H9 (cell line): ENCODE results near the gene SDC3. TPM values are rescaled to one million over a fixed set of nuclear protein-coding genes. Genes with fewer than 3 reads are reported as not detected.

Experiments
- DNase-seq: peaks from one replicate; pipeline ENCODE4 v3.0.0-alpha.2; 2017
- H2AFZ ChIP-seq: one replicate; pipeline ENCODE4 v1.6.1; 2013; ENCODE audit warnings: mild to moderate bottlenecking, low read length, control low read depth, moderate library complexity
- H2AK5ac ChIP-seq: 2 replicates; pipeline ENCODE4 v1.6.1; 2013; ENCODE audit warnings: low read length, control low read depth, mixed read lengths; ENCODE audit not compliant: insufficient read length
- H2BK120ac ChIP-seq: one replicate; pipeline ENCODE4 v1.6.1; 2013; ENCODE audit warnings: low read depth, mild to moderate bottlenecking, low read length, control low read depth, inconsistent platforms; ENCODE audit not compliant: poor library complexity, severe bottlenecking
- H2BK12ac ChIP-seq: 2 replicates; pipeline ENCODE4 v1.6.1; 2013; ENCODE audit warnings: low read length, control low read depth, mixed read lengths, low read depth; ENCODE audit not compliant: insufficient read length
- H2BK15ac ChIP-seq: 2 replicates; pipeline ENCODE4 v1.6.1; 2013; ENCODE audit warnings: low read depth, low read length, control low read depth
- H2BK20ac ChIP-seq: one replicate; pipeline ENCODE4 v1.6.1; 2013; ENCODE audit warnings: low read depth, mild to moderate bottlenecking, low read length, control low read depth, inconsistent platforms; ENCODE audit not compliant: poor library complexity, severe bottlenecking
- H2BK5ac ChIP-seq: 2 replicates; pipeline ENCODE4 v1.6.1; 2013; ENCODE audit warnings: low read length, control low read depth, mixed read lengths; ENCODE audit not compliant: insufficient read length
- H3K14ac ChIP-seq: 2 replicates; pipeline ENCODE4 v1.6.1; 2013; ENCODE audit warnings: low read length, control low read depth; ENCODE audit not compliant: insufficient read depth
- H3K18ac ChIP-seq: 2 replicates; pipeline ENCODE4 v1.6.1; 2013; ENCODE audit warnings: low read depth, mild to moderate bottlenecking, mixed read lengths, low read length, control low read depth; ENCODE audit not compliant: insufficient read length
- H3K23ac ChIP-seq: 2 replicates; pipeline ENCODE4 v1.6.1; 2013; ENCODE audit warnings: low read length, control low read depth, mixed read lengths, low read depth; ENCODE audit not compliant: insufficient read length
- H3K23me2 ChIP-seq: 2 replicates; pipeline ENCODE4 v1.6.1; 2013; ENCODE audit warnings: low read depth, mild to moderate bottlenecking, mixed read lengths, low read length, control low read depth; ENCODE audit not compliant: insufficient read length, poor library complexity, severe bottlenecking
- H3K27ac ChIP-seq: 2 replicates; pipeline ENCODE4 v1.5.1; 2013; ENCODE audit warnings: low read length, control low read depth, mixed read lengths, low read depth; ENCODE audit not compliant: insufficient read length
- H3K27me3 ChIP-seq: 2 replicates; pipeline ENCODE4 v1.6.1; 2013; ENCODE audit warnings: low read length, control low read depth, inconsistent platforms; ENCODE audit not compliant: insufficient read depth
- H3K4ac ChIP-seq: 2 replicates; pipeline ENCODE4 v1.6.1; 2013; ENCODE audit warnings: low read depth, mild to moderate bottlenecking, control low read depth, inconsistent platforms, low read length, moderate library complexity
- H3K4me1 ChIP-seq: 2 replicates; pipeline ENCODE4 v1.6.1; 2013; ENCODE audit warnings: low read length, control low read depth, inconsistent platforms; ENCODE audit not compliant: insufficient read depth
- H3K4me2 ChIP-seq: 2 replicates; pipeline ENCODE4 v1.6.1; 2013; ENCODE audit warnings: low read length, control low read depth, mixed read lengths; ENCODE audit not compliant: insufficient read length, insufficient read depth
- H3K56ac ChIP-seq: 2 replicates; pipeline ENCODE4 v1.6.1; 2013; ENCODE audit warnings: low read depth, mild to moderate bottlenecking, mixed read lengths, low read length, control low read depth; ENCODE audit not compliant: insufficient read length
- H3K79me1 ChIP-seq: 2 replicates; pipeline ENCODE4 v1.6.1; 2013; ENCODE audit warnings: low read depth, mild to moderate bottlenecking, moderate library complexity, low read length, control low read depth, inconsistent platforms; ENCODE audit not compliant: insufficient read depth, poor library complexity, severe bottlenecking
- H3K79me2 ChIP-seq: 2 replicates; pipeline ENCODE4 v1.6.1; 2013; ENCODE audit warnings: low read length, control low read depth, inconsistent platforms; ENCODE audit not compliant: insufficient read depth
- H3K9ac ChIP-seq: 2 replicates; pipeline ENCODE4 v1.6.1; 2013; ENCODE audit warnings: low read length, control low read depth, mixed read lengths; ENCODE audit not compliant: insufficient read length; ENCODE audit errors: extremely low read depth
- H3K9me3 ChIP-seq: one replicate; pipeline ENCODE4 v1.6.1; 2013; ENCODE audit warnings: low read depth, low read length, inconsistent platforms; ENCODE audit not compliant: control insufficient read depth
- H3T11ph ChIP-seq: one replicate; pipeline ENCODE4 v1.6.1; 2013; ENCODE audit warnings: mild to moderate bottlenecking, low read length, control low read depth, inconsistent platforms
- H4K20me1 ChIP-seq: one replicate; pipeline ENCODE4 v1.6.1; 2013; ENCODE audit not compliant: control insufficient read depth, insufficient read length, insufficient read depth
- H4K5ac ChIP-seq: 2 replicates; pipeline ENCODE4 v1.6.1; 2013; ENCODE audit warnings: low read depth, mild to moderate bottlenecking, mixed read lengths, low read length, control low read depth; ENCODE audit not compliant: insufficient read length
- H4K8ac ChIP-seq: replicated peaks from 2 replicates; pipeline ENCODE4 v1.6.1; 2013; ENCODE audit warnings: low read length, control low read depth, mixed read lengths, low read depth; ENCODE audit not compliant: insufficient read length
- H4K91ac ChIP-seq: 2 replicates; pipeline ENCODE4 v1.6.1; 2013; ENCODE audit warnings: low read depth, mild to moderate bottlenecking, moderate library complexity, mixed read lengths, low read length, control low read depth; ENCODE audit not compliant: insufficient read length
- H3K27ac Mint-ChIP-seq, 3 experiments: 2 replicates in 2 of 3; 3 replicates in 1 of 3; pipeline ENCODE4 v1.8.0; 2020 to 2021; ENCODE audit warnings: mixed read lengths in 3 of 3, mild to moderate bottlenecking in 1 of 3, moderate library complexity in 1 of 3
- H3K27me3 Mint-ChIP-seq: 2 replicates; pipeline ENCODE4 v1.8.0; 2021; ENCODE audit warnings: low read depth, mild to moderate bottlenecking, moderate library complexity, mixed read lengths
- H3K36me3 Mint-ChIP-seq, 3 experiments: 2 replicates in 2 of 3; 3 replicates in 1 of 3; pipeline ENCODE4 v1.8.0; 2020 to 2021; ENCODE audit warnings: low read depth in 3 of 3, mixed read lengths in 3 of 3; ENCODE audit not compliant: insufficient read depth in 1 of 3
- H3K4me1 Mint-ChIP-seq, 2 experiments: 2 replicates each; pipeline ENCODE4 v1.8.0; 2020; ENCODE audit warnings: mixed read lengths in 2 of 2
- H3K4me3 Mint-ChIP-seq, 2 experiments: 2 replicates in 1 of 2; 3 replicates in 1 of 2; pipeline ENCODE4 v1.8.0; 2020 to 2021; ENCODE audit warnings: mild to moderate bottlenecking in 2 of 2, mixed read lengths in 2 of 2, moderate library complexity in 1 of 2
- H3K9me3 Mint-ChIP-seq, 2 experiments: 2 replicates in 1 of 2; 3 replicates in 1 of 2; pipeline ENCODE4 v1.8.0; 2020; ENCODE audit warnings: mild to moderate bottlenecking in 2 of 2, mixed read lengths in 2 of 2, moderate library complexity in 1 of 2
- WGBS: extraction: QIAGEN DNeasy Blood & Tissue Kit; methylation state at CpG from one replicate; pipeline ENCODE4 v1.1.7; 2013; ENCODE audit warnings: missing lambda C conversion rate, low lambda C conversion rate, mixed read lengths; ENCODE audit not compliant: insufficient read length; ENCODE audit errors: extremely low coverage; 5-methylcytosine and 5-hydroxymethylcytosine counted together
- total RNA-seq: library from RNA; stranded (reverse); gene quantifications from 2 replicates; pipeline ENCODE4 v1.2.1, GENCODE V29; 2021
- TF ChIP-seq, protein P1 (sequence below): fragments of 200-600 bp; sonication (generic); conservative IDR thresholded peaks from 3 replicates; pipeline ENCODE4 v1.8.0; 2021; ENCODE audit warnings: antibody characterized with exemption, mild to moderate bottlenecking

SDC3 gene
- total RNA-seq, 1 experiment from 2014 or later = 25.9 TPM

DNA sequence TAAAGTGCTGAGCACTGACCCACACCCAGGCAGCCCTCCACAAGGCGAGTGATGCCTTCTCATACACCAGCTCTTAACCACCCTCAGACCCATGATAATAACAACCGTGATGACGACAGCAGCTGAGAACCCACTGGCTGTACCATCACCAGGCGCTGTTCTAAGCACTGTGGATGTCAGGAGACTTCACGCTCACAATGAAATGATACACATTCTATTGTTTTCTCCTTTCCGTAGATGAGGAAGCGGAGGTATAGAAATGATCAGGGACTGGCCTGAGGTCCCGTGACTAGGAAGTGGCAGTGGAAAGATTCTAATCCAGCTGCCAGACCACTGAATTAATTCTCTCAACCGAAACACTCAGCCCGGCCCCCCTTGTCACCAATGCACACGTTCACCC lies 32.6 kb downstream of the SDC3 start:
- no peak overlapping the region for H3K9ac ChIP-seq

More for the DNA sequence above, 32.6 kb downstream of the SDC3 start:
- Histone ChIP-seq H3K79me2 (no peaks in the 10 kb centered on the region), H3K4ac (no peak overlapping the region), H3K14ac (no peak overlapping the region; the same call in 1 of the 2 replicates), H3K27me3 (no peaks in the 10 kb centered on the region), H3K4me1 (peaks cover 4% of the 10 kb centered on the region; the same call in 1 of the 2 replicates), H4K91ac (no peak overlapping the region), H2BK120ac (no peak overlapping the region), H3K18ac (no peak overlapping the region), H2AK5ac (no peak overlapping the region), H2BK15ac (no peak overlapping the region), H2AFZ (no peak overlapping the region), H2BK12ac (no peak overlapping the region), H3K23me2 (no peaks in the 10 kb centered on the region), H3K23ac (no peak overlapping the region), H3K79me1 (no peaks in the 10 kb centered on the region), H3K9me3 (peaks cover 14% of the 10 kb centered on the region), H2BK20ac (no peak overlapping the region), H3T11ph (no peak overlapping the region), H4K8ac (no peak overlapping the region), H4K5ac (no peak overlapping the region), H3K56ac (no peak overlapping the region), H4K20me1 (no peaks in the 10 kb centered on the region), H2BK5ac (no peak overlapping the region), H3K4me2 (no peak overlapping the region), H3K27ac (no peak overlapping the region)
- Mint-ChIP-seq H3K27me3 (no peaks in the 10 kb centered on the region), H3K4me3 (no peak overlapping the region), H3K36me3 (peaks cover 4 to 9% (median 5%) of the 10 kb centered on the region in 3 experiments; a peak in 6 of 7 replicates), H3K9me3 (no peaks in the 10 kb centered on the region), H3K27ac (no peak overlapping the region), H3K4me1 (peaks cover 32 to 45% of the 10 kb centered on the region in 2 experiments)
- DNase-seq = no peak
- no CpG with 5 or more reads among the region's 11 CpGs for WGBS
- TF ChIP-seq, protein P1, sequence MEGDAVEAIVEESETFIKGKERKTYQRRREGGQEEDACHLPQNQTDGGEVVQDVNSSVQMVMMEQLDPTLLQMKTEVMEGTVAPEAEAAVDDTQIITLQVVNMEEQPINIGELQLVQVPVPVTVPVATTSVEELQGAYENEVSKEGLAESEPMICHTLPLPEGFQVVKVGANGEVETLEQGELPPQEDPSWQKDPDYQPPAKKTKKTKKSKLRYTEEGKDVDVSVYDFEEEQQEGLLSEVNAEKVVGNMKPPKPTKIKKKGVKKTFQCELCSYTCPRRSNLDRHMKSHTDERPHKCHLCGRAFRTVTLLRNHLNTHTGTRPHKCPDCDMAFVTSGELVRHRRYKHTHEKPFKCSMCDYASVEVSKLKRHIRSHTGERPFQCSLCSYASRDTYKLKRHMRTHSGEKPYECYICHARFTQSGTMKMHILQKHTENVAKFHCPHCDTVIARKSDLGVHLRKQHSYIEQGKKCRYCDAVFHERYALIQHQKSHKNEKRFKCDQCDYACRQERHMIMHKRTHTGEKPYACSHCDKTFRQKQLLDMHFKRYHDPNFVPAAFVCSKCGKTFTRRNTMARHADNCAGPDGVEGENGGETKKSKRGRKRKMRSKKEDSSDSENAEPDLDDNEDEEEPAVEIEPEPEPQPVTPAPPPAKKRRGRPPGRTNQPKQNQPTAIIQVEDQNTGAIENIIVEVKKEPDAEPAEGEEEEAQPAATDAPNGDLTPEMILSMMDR = no peak
